ENCODE data around the gene MOK.

MOK gene

DNA sequence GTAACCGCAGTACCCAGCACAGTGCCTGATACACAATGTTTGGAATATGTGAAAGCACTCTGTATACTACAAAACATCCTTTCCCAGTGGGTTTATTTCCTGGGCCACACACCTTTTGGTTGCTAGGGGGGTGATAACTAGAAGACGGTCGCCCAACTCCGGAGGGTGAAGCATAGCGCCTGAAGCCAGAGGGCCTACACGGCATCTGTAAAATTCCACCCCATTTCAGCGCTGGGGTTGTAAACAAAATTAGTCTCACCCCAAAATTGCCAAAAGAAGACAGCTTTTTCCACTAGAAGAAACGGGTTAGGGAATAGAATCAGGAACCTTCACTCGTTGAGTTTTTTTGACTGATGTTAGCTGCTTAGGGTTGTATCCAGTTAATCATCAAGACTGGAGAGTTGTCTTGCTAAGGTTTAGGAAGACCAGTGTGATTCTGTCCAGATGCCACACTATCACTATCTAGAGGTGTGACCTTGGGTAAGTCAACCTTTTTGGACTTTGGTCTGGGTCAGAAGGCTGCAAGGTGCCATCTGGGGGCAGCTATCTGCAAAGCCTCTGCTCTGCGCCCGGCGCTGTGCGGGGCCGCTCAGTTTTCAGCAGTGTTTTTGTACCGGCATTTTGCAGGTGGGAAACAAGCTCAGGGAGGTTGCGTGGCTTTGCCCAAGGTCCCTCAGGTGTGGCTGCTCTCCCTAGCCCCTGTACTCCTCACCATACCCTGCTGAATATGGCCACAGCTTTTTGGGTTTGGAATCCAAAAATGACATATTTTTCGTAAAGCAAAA lies 15.9 kb upstream of the MOK start:
- peak overlapping the region; percentile 90 for H3K27ac ChIP-seq
- no peak for TF ChIP-seq CTCF (conservative IDR thresholded peaks at IDR 0.05)

GRCh38 chr14:102320033-102320660 lies 15.2 kb upstream of the MOK start:
- peak overlapping the region; percentile 90 for H3K27ac ChIP-seq
- no peak for TF ChIP-seq CTCF (conservative IDR thresholded peaks at IDR 0.05)

DNA sequence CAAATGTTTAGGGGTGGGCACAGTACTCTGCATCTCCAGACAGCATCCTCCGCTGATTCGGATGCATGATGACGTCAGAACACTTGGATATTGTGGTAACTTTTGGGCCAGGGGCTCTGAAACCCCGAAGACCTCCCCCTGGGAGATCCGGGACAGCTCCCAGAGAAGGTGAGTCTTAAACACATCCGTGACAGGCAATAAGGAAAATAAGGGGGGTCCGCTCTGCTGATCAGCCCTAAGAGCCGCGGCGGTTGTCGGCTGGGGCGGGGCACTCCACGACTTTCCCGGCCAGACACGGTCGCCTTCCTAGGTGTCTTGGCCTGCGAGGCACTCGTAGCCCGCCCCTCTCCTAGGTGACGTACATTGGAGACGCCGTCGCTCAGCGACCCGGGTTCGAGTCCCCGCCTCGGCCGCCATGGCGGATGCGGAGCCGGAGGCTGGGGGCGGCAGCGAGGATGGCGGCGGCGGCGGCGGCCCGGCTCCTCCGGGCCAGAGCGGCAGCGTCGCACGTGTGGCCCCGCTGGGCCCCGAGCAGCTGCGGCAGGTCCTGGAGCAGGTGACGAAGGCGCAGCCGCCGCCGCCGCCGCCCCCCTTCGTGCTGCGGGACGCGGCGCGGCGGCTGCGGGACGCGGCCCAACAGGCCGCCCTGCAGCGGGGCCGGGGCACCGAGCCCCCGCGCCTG lies 14.5 kb upstream of the MOK start, which contains the start of gene ZNF839:
Gene ZNF839, plus strand, starts transcription at position 396 of the 682 bp plus-strand sequence. Its CDS starts 20 bp downstream, at position 416.
- H3K27ac ChIP-seq: peak within 1 kb of the TSS; percentile 90
- TF ChIP-seq CTCF (conservative IDR thresholded peaks at IDR 0.05): no peak

DNA sequence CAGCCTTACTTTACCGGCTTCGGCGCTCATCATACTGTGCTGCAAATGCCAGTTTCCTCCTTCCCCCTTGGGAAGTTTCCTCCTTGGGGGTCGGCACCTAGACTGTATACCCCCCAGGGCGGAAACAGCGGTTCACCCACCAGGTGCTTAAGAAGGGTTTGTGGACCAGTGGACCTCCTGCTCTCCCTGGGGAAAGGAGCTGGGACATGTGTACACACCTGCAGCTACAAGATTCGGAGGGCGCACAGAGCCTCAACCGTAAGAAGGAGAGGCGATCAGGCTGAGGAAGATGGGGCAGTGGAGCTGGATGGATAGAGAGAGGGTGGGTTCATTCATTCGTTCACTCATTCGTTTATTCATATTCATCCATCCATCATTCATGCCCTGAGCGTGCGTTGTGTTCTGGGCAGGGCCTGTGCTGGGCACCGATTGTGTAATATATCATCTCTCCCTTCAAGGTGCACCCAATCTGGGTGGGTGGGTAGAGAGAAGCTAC lies 13.9 kb upstream of the MOK start:
- peak overlapping the region; percentile 90 for H3K27ac ChIP-seq

DNA sequence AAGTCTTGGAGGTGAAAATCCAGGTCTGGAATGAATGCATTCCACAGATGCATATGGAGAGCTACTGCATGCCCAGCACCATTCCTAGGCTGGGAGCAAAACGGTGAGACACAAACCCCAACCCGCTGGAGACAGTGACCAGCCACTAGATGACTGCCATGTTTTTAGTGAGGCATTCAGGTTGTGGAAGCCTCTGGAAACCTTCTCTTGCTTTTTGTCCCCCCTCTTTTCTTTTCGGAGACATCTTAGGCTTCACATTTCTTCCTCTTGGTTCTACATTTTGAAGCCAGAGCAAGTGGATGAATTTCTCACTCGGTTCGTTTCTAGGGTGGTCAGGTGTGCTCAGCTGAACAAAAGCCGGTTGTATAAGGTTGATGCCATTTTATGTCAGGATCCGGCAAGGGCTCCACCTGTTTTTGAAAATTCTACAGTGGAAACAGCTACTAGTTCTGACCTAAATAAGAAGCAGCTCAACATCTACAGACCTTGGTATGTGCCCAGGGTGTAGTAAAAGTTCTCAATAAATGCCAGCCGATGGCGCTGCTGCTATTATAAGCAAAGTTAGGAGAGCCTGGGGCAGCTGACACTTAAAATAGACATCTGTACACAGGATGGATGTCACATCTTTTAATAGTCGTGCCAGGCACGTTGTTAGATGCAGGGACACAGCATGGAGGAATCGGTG lies 12.7 kb upstream of the MOK start:
- TF ChIP-seq CTCF (conservative IDR thresholded peaks at IDR 0.05): no peak; the same call in 1 of the 2 replicates
- peak overlapping the region; percentile 90 for H3K27ac ChIP-seq

More for the DNA sequence above, 13.9 kb upstream of the MOK start:
- no peak for TF ChIP-seq CTCF (conservative IDR thresholded peaks at IDR 0.05)

DNA sequence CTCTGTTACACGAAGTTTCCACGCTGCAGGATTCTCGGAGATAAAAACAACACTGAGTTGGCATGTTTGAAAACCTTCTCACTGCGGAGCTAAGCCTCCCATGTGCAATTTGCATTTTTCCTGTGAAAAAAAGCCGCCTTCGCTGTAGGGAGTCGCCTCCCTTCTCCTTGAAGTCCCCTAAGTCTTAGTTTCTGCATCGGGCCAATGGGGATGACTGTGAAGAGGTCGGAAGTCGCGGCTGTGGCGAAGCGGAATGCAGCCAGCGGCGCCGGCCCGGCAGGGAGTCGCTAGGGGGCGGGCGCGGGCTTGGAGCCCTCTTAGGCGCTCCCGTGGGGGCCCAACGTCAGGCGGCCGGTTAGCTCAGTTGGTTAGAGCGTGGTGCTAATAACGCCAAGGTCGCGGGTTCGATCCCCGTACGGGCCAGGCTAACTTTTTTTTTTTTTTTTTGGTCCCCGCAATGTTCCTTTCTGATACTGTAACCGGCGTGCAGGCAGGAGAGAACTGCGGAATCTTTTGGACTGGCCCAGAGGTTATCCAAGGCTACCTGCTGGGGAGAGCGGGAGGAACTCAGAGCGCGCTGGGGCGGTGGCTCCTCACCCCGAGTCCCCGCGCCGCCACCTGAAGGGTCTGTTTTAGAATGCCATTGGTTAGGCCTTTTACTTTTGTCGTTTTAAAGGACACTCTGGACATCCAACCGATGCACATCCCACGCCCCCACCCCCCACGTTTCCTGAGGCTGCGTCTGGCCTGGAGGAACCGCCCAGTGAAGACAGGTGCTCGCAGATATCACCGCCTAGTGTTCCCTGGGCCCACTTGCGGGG lies 12.0 kb upstream of the MOK start:
- TF ChIP-seq CTCF (conservative IDR thresholded peaks at IDR 0.05): peak; percentile 74
- H3K27ac ChIP-seq: peak overlapping the region; percentile 90
